GM10847 (cell line): Measurements from ENCODE around the gene ZBTB6.
A peak's percentile ranks its signal among the peaks of the same experiment; 100 is the strongest.

ENCODE experiments used
- POLR2A ChIP-seq: IDR thresholded peaks from 2 replicates; pipeline ENCODE4 v1.6.1; 2011; ENCODE audit not compliant: insufficient read length; ENCODE audit errors: extremely low read depth

ZBTB6 gene

DNA sequence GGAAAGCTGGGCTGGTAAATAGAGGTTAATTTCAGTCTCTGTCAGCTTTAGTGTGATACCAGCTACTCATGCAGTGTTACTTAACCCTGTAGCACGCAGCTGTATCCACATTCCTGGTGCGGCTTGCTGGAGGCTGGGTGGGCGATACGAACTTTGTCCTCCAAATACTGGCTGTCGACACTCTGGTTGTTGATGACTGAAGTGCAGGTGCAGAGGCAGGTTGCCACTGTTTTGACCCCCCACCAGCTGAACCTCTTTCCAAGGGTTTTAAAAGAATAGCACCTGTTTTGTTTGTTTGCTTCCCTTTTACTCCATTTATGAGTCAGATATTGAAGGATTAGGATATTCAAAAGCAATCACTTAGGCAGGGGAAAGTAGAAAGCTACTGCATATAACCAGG lies 23.3 kb upstream of the ZBTB6 start:
- no peak for TF ChIP-seq POLR2A

DNA sequence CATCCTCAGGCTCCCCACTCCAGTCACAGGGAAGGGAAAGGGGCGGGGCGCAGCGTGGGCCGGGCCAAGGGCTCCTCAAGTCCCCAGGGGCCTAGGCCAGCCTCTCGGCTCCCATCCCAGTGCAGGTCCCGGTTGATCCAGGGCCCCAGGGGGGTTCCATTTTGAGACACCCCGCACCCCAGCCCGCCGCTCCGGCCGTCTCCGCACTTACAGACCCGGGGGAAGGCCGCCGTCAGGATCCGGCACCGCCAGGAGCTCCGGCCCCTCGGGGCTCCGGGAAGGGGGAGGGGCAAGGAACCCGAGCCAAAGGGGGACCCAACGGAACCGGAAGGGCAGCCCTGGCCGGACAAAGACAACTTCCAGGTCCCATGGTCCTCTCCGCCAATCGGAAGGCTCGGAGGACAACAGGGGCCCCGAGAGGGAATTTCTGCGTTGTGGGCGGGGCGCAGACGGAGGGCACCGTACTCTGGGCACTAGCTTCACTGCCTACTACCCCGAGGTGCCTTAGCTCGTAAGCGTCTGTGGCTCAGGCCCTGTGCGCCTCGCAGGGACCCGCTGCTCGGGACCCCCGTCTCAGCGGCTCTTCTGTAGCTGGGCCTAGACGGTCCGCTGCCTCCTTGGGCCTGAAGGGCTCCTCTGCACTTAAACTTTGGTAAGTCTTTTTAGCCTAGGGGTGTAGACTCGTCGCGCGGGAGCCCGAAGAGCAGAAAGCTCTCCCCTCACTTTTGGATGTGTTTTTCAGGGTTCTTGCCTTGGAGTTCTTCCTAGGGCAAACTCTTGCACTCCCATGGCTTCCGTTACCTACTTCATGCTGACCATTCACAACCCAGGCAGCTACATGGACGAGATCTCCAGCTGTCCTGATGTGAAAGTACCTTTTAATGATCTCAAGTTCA lies 18.4 kb upstream of the ZBTB6 start, which contains the start of gene ZBTB26:
TSS of gene ZBTB26 (minus strand) at position 287 of the 896 bp plus-strand sequence. CDS start 11,578 bp downstream, outside the sequence.
- TF ChIP-seq POLR2A = peak; percentile 80

GRCh38 chr9:122930541-122931225 lies 17.6 kb upstream of the ZBTB6 start:
- TF ChIP-seq POLR2A = no peak

GRCh38 chr9:122929796-122930354 lies 16.8 kb upstream of the ZBTB6 start:
- no peak for TF ChIP-seq POLR2A

- no peak for TF ChIP-seq POLR2A
These were observed 10.8 kb upstream of the ZBTB6 start for GRCh38 chr9:122923947-122924346.

GRCh38 chr9:122922713-122923112 lies 9.6 kb upstream of the ZBTB6 start:
- no peak for TF ChIP-seq POLR2A

- TF ChIP-seq POLR2A = no peak
These were observed 5.2 kb upstream of the ZBTB6 start for GRCh38 chr9:122918310-122918709.

- TF ChIP-seq POLR2A = no peak
These were observed 506 bp downstream of the ZBTB6 start for GRCh38 chr9:122912671-122912963.

- TF ChIP-seq POLR2A = peak; percentile 67
These were observed 8.1 kb downstream of the ZBTB6 start, which contains the start of gene RC3H2 for GRCh38 chr9:122904823-122905710. Gene RC3H2, minus strand, starts transcription at chr9:122905359. Its CDS starts 7,850 bp downstream, at chr9:122897509.

DNA sequence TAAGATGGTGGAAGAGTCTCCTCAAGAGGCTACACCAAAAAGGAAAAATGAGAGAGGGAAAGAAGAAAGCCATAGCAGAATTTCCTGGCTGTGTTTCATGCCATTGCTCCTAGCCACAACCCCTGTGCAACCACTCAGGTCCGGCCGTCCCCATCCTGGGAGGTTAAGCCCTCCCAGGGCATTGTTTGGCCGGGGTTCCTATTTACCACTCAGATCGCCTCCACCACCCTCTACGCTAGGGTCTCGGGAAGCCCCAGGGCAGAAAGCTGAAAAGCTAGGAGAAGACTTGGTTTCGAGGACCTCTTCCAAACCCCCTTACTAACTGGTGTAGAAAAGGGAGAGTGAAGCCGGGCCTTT lies 8.7 kb downstream of the ZBTB6 start:
- TF ChIP-seq POLR2A = no peak

GRCh38 chr9:122900791-122901190 lies 12.3 kb downstream of the ZBTB6 start:
- no peak for TF ChIP-seq POLR2A

GRCh38 chr9:122897969-122898368 lies 15.2 kb downstream of the ZBTB6 start:
- TF ChIP-seq POLR2A = no peak

- no peak for TF ChIP-seq POLR2A
These were observed 24.6 kb downstream of the ZBTB6 start for GRCh38 chr9:122888480-122888879.

GRCh38 chr9:122883125-122883524 lies 30.0 kb downstream of the ZBTB6 start:
- TF ChIP-seq POLR2A = no peak

DNA sequence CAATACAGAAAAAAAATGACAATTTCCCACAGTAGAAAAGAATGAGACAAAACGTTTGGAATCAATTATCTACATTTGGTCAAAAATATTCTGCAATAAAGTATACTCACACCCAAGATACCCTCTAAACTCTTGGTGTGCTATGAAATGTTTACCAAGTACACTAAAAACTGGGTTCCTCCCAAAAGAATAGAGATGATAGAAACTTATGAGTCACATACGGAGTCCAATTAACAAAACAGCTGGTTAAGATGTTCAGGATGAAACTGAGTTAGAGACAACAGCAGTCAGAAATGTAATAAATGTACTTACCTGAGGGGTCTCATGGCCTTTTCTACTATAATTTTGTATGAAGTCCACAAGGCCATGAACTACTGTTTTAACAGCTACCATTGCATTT lies 33.7 kb downstream of the ZBTB6 start:
- TF ChIP-seq POLR2A = no peak

- TF ChIP-seq POLR2A = no peak
These were observed 37.6 kb downstream of the ZBTB6 start for GRCh38 chr9:122875523-122875922.

DNA sequence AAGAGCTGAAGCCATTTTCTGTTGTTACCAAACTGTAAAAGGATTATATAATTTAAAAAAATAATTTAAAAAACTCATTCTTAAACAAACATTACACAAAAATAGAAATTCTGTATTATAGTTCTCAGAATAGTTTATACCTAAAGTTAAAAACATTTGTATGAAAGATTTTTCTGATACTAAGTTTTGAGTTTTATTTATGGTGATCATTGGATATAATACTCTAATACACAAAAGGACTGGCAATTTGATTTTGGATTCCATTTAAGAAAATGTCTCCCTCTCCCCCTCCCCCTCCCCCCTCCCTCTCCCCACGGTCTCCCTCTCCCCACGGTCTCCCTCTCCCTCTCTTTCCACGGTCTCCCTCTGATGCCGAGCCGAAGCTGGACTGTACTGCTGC lies 47.0 kb downstream of the ZBTB6 start:
- no peak for TF ChIP-seq POLR2A
